GM12865 (cell line): ENCODE results near the gene LIMCH1.
"Not testable (repeated sequence)": the region's sequence is repeated elsewhere in the genome, so short reads cannot be mapped to it uniquely, and the experiment has no call there.

Experiments
- DNase-seq: peaks from one replicate; pipeline ENCODE4 v3.0.0; 2010; ENCODE audit warnings: low read depth
- H3K4me3 ChIP-seq: 2 replicates; pipeline ENCODE4 v1.5.1; 2011; ENCODE audit warnings: mild to moderate bottlenecking, low read depth, low read length, control low read depth
- TF ChIP-seq, protein P1 (sequence below): IDR thresholded peaks from 2 replicates; pipeline ENCODE4 v1.5.1; 2011; ENCODE audit warnings: low read length, control low read depth, low read depth, inconsistent platforms; ENCODE audit not compliant: insufficient read depth; ENCODE audit errors: missing control alignments

LIMCH1 gene

GRCh38 chr4:41633321-41633720 is 95.4 kb downstream of the LIMCH1 start:
- H3K4me3 ChIP-seq: no peak overlapping the region
- no peak for DNase-seq
- TF ChIP-seq, protein P1, sequence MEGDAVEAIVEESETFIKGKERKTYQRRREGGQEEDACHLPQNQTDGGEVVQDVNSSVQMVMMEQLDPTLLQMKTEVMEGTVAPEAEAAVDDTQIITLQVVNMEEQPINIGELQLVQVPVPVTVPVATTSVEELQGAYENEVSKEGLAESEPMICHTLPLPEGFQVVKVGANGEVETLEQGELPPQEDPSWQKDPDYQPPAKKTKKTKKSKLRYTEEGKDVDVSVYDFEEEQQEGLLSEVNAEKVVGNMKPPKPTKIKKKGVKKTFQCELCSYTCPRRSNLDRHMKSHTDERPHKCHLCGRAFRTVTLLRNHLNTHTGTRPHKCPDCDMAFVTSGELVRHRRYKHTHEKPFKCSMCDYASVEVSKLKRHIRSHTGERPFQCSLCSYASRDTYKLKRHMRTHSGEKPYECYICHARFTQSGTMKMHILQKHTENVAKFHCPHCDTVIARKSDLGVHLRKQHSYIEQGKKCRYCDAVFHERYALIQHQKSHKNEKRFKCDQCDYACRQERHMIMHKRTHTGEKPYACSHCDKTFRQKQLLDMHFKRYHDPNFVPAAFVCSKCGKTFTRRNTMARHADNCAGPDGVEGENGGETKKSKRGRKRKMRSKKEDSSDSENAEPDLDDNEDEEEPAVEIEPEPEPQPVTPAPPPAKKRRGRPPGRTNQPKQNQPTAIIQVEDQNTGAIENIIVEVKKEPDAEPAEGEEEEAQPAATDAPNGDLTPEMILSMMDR: no peak

GRCh38 chr4:41635441-41635840 is 97.5 kb downstream of the LIMCH1 start:
- DNase-seq: no peak
- TF ChIP-seq, protein P1: no peak
- H3K4me3 ChIP-seq: no peak overlapping the region

- no peak for DNase-seq
- TF ChIP-seq, protein P1: no peak
These were observed 100.2 kb downstream of the LIMCH1 start for GRCh38 chr4:41638203-41638602.

DNA sequence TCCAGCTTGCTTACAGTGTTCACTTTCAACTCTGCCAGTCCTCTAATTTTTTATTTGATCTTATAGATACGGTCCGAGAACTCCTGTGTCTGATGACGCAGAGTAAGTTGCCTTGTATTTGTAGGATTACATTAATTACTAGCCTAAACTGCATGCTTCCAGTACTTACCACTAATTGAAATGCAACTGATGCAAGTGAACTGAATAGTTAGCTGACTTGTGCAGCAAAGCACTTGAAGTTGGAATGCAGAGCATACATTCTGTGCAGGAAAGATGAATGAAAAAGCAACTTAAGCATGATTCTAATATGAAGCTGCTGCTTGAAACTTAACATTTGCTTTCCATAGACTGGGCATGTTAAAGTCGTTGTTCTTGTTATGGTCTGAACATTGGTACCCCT is 100.9 kb downstream of the LIMCH1 start:
- no peak for DNase-seq
- TF ChIP-seq, protein P1: no peak
- H3K4me3 ChIP-seq: no peak overlapping the region

More at GRCh38 chr4:41638203-41638602, 100.2 kb downstream of the LIMCH1 start:
- H3K4me3 ChIP-seq: no peak overlapping the region

- no peak for DNase-seq
- H3K4me3 ChIP-seq: no peak overlapping the region
- TF ChIP-seq, protein P1: no peak
These were observed 101.3 kb downstream of the LIMCH1 start for GRCh38 chr4:41639291-41639690.

- no peak overlapping the region for H3K4me3 ChIP-seq
- TF ChIP-seq, protein P1: no peak
- no peak for DNase-seq
These were observed 102.9 kb downstream of the LIMCH1 start for GRCh38 chr4:41640906-41641305.

DNA sequence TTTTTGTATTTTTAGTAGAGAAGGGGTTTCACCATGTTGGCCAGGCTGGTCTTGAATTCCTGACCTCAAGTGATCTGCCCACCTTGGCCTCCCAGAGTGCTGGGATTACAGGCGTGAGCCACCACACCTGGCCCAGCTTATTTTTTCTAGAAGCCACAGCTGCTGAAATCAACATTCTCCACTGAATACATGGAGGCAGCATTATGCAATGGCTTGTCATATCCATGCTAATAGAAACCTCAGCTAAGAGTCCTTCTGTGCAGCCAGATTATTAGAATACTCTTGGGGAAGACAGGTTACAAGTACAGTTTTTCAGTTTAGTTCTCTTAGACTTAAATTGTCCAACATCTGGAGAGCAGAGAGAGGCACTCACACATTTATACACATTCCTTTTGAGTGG is 104.8 kb downstream of the LIMCH1 start:
- H3K4me3 ChIP-seq, DNase-seq: not testable (repeated sequence)
